Gastrocnemius medialis (tissue), 4 donors: Measurements from ENCODE around the gene ATP6V0B.

ENCODE experiments used
- POLR2A ChIP-seq, 2 donors: fragments of 450-650 bp; IDR thresholded peaks; one replicate each; pipeline ENCODE4 v1.6.1; 2017; ENCODE audit warnings: antibody characterized with exemption in 2 of 2, mild to moderate bottlenecking in 2 of 2, moderate library complexity in 2 of 2
- TF ChIP-seq, protein P1 (sequence below), 5 experiments: fragments of 450-650 bp in 3 of 5; fragments of 200-600 bp in 2 of 5; sonication (generic) in 2 of 5; IDR thresholded peaks in 4 of 5; conservative IDR thresholded peaks in 1 of 5; 1 replicate in 4 of 5; 2 replicates in 1 of 5; pipeline ENCODE4 v1.5.1; 2016 to 2019; ENCODE audit warnings: antibody characterized with exemption in 5 of 5, mild to moderate bottlenecking in 3 of 5, moderate library complexity in 3 of 5

DNA sequence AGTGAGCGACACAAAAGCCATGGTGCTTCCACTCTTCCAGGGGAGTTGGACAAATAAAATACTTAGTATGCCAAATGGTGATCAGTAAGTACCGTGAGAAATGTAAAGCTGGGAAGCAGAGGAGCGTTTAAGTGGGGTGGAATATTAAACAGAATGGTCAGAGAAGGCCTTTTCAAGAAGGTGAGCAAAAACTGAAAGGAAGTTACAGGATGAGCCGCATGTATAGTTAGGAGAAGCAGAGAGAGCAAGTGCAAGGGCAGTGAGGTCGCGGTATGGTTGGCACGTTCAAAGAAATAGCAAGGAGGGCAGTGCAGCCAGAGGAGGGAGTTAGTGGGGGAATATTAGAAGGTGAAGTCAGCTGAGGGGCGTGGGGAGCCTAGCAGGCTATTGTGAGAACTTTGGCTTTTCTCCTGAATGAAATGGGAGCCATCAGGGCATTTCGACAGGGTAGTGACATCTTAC is 748 bp upstream of the ATP6V0B start:
- TF ChIP-seq, protein P1, sequence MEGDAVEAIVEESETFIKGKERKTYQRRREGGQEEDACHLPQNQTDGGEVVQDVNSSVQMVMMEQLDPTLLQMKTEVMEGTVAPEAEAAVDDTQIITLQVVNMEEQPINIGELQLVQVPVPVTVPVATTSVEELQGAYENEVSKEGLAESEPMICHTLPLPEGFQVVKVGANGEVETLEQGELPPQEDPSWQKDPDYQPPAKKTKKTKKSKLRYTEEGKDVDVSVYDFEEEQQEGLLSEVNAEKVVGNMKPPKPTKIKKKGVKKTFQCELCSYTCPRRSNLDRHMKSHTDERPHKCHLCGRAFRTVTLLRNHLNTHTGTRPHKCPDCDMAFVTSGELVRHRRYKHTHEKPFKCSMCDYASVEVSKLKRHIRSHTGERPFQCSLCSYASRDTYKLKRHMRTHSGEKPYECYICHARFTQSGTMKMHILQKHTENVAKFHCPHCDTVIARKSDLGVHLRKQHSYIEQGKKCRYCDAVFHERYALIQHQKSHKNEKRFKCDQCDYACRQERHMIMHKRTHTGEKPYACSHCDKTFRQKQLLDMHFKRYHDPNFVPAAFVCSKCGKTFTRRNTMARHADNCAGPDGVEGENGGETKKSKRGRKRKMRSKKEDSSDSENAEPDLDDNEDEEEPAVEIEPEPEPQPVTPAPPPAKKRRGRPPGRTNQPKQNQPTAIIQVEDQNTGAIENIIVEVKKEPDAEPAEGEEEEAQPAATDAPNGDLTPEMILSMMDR (IDR thresholded peaks at IDR 0.05 in 4 of 5, conservative IDR thresholded peaks at IDR 0.05 in 1 of 5), result no peak
- no peak for TF ChIP-seq POLR2A (IDR thresholded peaks at IDR 0.05)
